Neuron (in vitro differentiated cells): Measurements from ENCODE around the gene TMEM79.

Experiments
- H2AFZ ChIP-seq: one replicate; pipeline ENCODE4 v1.6.1; 2013; ENCODE audit warnings: low read depth, mild to moderate bottlenecking, inconsistent platforms, low read length, moderate library complexity
- H3K27me3 ChIP-seq: one replicate; pipeline ENCODE4 v1.6.1; 2013; ENCODE audit warnings: low read length; ENCODE audit not compliant: insufficient read depth
- H3K36me3 ChIP-seq: one replicate; pipeline ENCODE4 v1.6.1; 2013; ENCODE audit warnings: low read length; ENCODE audit not compliant: insufficient read depth
- H3K4me1 ChIP-seq: one replicate; pipeline ENCODE4 v1.6.1; 2013; ENCODE audit warnings: low read length; ENCODE audit not compliant: insufficient read depth
- H3K4me3 ChIP-seq: 2 replicates; pipeline ENCODE4 v1.5.1; 2013; ENCODE audit warnings: mild to moderate bottlenecking, low read length, moderate library complexity
- H3K9me3 ChIP-seq: one replicate; pipeline ENCODE4 v1.6.1; 2013; ENCODE audit warnings: low read length

The TMEM79 gene

DNA sequence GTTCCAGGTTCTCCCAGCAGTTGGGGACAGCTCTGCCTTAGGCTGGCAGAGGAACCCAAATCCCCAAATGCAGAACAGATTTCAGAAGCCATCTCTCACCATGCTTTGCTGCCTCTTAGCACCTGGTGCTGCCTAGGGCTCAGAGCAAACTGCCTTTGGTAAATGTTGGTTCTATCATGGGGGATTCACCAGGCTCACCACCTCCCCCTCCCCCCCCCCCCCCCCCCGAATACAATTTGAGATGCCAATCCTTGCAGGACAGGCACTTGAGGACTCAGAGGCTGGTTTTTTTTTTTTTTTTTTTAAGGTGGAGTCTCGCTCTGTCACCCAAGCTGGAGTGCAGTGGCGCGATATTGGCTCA lies 35.8 kb upstream of the TMEM79 start:
- H3K4me1 ChIP-seq: no peaks in the 10 kb centered on the region
- no peak overlapping the region for H2AFZ ChIP-seq
- H3K27me3 ChIP-seq: no peaks in the 10 kb centered on the region
- H3K9me3 ChIP-seq: no peaks in the 10 kb centered on the region
- no peak overlapping the region for H3K4me3 ChIP-seq
- H3K36me3 ChIP-seq: peaks cover 42% of the 10 kb centered on the region

DNA sequence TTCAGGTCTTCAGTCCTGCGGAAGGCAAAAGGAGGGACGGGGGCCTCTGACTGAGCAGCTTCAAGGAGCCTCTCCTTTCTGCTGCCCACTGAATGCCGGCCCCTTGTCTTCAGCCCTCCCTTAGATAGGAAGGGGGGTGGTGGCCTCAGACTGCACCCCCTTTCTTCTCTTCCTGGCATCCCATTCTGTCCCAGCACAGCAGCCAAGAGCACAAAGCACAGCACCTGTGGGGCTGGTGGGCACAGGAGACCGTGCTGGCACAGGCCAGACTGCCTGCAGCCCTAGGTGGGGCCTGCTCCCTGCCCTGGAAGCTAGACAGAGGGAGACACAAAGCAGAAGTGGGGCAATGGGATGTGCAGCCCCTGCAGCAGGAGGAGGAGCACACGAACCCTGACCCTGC lies 34.5 kb upstream of the TMEM79 start:
- Histone ChIP-seq H2AFZ (no peak overlapping the region), H3K36me3 (peaks cover 54% of the 10 kb centered on the region), H3K27me3 (no peaks in the 10 kb centered on the region), H3K9me3 (no peaks in the 10 kb centered on the region), H3K4me3 (no peak overlapping the region), H3K4me1 (no peaks in the 10 kb centered on the region)

DNA sequence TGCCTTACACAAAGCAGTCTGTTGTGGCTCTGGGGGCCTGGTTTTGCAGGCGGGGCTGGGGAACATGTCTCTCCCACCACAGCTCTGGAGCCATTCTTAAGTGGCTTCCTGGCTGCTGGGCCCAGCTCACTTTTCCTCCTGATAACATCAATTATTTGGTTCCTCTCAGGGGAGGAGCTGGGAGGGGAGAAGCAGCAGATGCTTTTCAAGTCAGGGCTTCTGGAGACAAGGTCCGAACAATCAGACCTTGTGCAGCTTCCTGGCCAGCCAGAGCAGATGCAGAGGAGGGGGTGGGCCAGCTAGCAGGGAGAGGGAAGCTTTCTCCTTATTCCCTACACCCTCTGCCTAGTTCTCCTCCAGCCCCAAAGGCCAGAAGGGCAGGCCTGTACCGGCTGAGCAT lies 32.6 kb upstream of the TMEM79 start:
- no peak overlapping the region for H2AFZ ChIP-seq
- H3K36me3 ChIP-seq: peaks cover 63% of the 10 kb centered on the region
- no peaks in the 10 kb centered on the region for H3K9me3 ChIP-seq
- no peaks in the 10 kb centered on the region for H3K27me3 ChIP-seq
- H3K4me1 ChIP-seq: no peaks in the 10 kb centered on the region
- no peak overlapping the region for H3K4me3 ChIP-seq

DNA sequence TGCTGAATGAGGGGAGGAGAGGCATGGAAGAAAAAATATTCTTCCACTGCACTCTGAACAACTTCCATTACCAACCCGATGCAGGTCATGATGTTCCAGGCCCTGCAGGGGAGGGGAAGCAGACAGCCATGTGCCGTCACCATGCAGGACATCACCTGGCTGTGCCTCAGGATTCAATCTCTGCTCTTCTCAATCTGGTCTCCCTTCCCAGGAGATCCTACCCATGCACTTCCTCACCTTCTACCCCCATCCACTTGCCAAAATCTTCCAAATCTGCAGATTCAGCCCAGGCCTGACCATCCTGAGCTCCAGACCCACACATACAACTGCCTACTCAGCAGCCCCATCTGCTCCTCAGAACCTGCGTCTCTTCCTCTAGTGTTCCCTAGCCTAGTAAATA lies 30.5 kb upstream of the TMEM79 start:
- no peak overlapping the region for H3K4me3 ChIP-seq
- peaks cover 77% of the 10 kb centered on the region for H3K36me3 ChIP-seq
- no peak overlapping the region for H2AFZ ChIP-seq
- no peaks in the 10 kb centered on the region for H3K9me3 ChIP-seq
- H3K4me1 ChIP-seq: no peaks in the 10 kb centered on the region
- H3K27me3 ChIP-seq: no peaks in the 10 kb centered on the region

DNA sequence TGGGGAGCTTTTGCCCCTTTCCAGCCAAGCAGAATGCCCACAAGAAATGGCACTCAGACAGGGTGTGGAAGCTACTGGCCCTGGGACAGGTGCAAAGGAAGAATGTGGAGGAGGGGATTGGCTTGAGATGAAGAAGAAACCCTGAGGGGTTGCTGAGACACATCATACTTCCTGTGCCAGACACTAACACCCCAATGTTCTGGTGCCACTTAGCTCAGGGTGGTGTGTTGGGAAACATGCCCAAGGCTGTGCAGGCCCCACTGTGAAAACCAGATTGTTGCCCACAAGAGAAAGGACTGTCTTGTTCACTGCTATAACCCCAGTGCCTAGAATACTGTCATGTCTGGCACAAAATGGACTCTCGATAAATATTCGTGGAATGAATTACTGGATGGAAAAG lies 26.4 kb upstream of the TMEM79 start:
- H3K27me3 ChIP-seq: no peaks in the 10 kb centered on the region
- H3K36me3 ChIP-seq: peaks cover 76% of the 10 kb centered on the region
- H2AFZ ChIP-seq: no peak overlapping the region
- H3K4me3 ChIP-seq: no peak overlapping the region
- no peaks in the 10 kb centered on the region for H3K4me1 ChIP-seq
- no peaks in the 10 kb centered on the region for H3K9me3 ChIP-seq

DNA sequence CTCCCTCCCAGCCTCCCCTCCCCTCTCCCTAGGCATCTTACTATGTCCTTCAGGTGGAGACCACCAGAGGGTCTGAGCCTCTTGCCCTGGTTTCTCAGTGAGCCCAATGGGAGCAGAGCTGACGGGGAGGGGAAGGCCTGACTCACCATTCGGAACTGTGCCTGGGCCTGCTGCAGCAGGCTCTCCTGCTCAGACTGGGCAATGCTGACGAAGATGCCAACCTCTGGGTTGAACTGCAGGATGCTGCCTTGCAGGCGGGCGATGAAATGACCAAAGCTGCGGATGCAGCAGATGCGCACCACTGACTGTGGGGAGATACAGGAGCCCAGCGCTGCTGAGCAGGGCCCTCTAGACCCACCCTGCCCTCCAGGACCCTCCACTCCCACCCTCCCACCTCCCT lies 25.3 kb upstream of the TMEM79 start:
- H3K4me1 ChIP-seq: no peaks in the 10 kb centered on the region
- H3K9me3 ChIP-seq: no peaks in the 10 kb centered on the region
- H3K4me3 ChIP-seq: no peak overlapping the region
- no peaks in the 10 kb centered on the region for H3K27me3 ChIP-seq
- peaks cover 76% of the 10 kb centered on the region for H3K36me3 ChIP-seq
- H2AFZ ChIP-seq: no peak overlapping the region

DNA sequence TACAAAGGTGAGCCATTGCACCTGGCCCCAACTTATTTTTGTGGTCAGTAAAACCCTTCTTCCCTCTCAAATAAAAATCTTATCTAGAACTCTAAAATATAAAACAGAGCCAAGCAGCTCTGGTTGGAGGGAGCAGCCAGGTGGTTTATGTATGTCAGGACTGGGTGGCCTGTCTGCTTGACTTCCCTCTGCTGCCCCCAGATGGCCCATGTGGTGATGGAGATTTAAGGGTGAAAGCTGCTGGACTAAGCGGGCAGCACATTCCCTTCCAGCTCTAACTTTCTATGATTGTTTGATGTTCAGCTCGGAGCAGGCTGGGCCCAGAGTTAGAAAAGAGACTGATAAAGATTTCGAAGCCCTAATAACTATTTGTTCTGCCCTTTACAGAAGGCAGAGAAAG lies 24.3 kb upstream of the TMEM79 start:
- no peaks in the 10 kb centered on the region for H3K27me3 ChIP-seq
- H3K36me3 ChIP-seq: peaks cover 77% of the 10 kb centered on the region
- H3K9me3 ChIP-seq: no peaks in the 10 kb centered on the region
- no peak overlapping the region for H2AFZ ChIP-seq
- H3K4me1 ChIP-seq: no peaks in the 10 kb centered on the region
- no peak overlapping the region for H3K4me3 ChIP-seq

DNA sequence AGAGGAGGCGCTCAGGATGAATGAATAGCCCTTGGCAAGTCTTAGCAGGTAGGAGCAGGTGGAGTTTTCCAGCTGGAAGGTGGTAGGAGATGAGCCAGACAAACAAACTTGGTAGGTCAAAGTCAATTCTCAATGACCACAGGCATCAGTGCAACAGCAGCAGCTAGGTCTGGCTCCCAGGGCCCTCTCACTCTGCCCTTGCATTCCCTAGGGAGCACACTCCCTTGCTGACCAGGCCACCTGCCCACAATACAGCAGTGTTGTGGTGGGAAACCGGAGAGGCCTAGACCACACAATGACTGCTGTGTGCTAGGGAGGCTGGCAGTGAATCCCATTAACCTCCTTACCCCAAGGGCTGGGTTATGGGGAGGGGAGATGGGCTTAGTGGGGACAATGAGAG lies 23.2 kb upstream of the TMEM79 start:
- no peaks in the 10 kb centered on the region for H3K27me3 ChIP-seq
- H3K9me3 ChIP-seq: no peaks in the 10 kb centered on the region
- no peak overlapping the region for H2AFZ ChIP-seq
- H3K4me1 ChIP-seq: no peaks in the 10 kb centered on the region
- H3K4me3 ChIP-seq: no peak overlapping the region
- H3K36me3 ChIP-seq: peaks cover 85% of the 10 kb centered on the region

DNA sequence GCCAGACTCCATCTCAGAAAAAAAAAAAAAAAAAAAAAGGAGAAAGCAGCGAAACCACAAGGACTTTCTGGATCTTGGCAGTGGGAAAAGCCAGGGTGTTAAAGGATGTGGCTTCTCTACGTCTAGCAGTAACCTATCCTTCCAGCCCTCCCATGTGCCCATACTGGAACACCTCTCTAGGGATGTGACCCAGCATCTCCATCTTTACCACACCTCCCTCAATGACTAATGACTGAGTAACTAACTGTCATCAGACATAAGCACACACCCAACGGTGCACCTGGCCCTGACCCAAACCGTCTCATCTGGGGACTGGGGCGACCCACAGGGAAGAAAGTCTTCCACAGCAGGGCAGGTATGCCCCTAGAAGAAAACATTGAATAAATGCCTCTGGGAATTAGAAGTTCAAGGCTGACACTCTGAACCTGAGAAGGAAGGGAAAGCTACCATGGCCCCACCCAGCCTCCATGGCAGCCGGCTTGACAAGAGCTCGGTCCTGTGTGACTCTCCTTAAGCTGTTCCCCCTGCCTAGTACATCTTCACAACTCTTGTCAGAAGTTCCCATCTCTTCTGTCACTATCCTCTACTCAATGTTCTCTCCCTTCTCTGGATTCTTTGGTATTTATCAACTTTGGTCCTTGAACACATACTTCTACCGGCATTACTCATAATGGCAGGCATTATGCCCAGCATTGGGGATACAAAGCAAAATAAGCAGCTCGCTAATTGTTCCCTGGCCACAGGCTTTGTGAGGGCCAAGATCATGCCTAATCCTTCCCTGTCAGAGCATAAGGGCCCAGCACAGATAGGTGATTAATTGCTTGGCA lies 21.5 kb upstream of the TMEM79 start:
- Histone ChIP-seq H3K4me3 (no peak overlapping the region), H3K9me3 (no peaks in the 10 kb centered on the region), H3K36me3 (peaks cover 88% of the 10 kb centered on the region), H2AFZ (no peak overlapping the region), H3K27me3 (no peaks in the 10 kb centered on the region), H3K4me1 (no peaks in the 10 kb centered on the region)

DNA sequence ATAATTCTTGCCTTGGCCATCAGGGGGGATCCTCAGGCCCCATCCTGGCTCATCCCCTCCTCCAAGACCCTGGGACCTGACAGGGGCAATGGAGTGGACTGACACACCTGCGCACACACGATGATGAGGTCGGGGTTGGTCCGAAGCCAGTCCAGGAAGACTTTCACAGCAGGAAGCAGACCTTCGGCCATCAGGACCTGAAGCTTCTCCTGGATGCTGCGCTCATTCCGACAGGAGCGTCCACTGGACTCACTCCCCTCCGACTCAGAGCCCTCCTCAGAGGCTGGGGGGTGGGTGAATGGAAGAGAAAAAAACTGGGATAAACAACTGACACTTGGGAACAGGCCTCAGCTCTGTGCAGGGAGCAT lies 20.9 kb upstream of the TMEM79 start:
- Histone ChIP-seq H3K9me3 (no peaks in the 10 kb centered on the region), H3K4me1 (no peaks in the 10 kb centered on the region), H3K4me3 (no peak overlapping the region), H3K27me3 (no peaks in the 10 kb centered on the region), H3K36me3 (peaks cover 88% of the 10 kb centered on the region), H2AFZ (no peak overlapping the region)

DNA sequence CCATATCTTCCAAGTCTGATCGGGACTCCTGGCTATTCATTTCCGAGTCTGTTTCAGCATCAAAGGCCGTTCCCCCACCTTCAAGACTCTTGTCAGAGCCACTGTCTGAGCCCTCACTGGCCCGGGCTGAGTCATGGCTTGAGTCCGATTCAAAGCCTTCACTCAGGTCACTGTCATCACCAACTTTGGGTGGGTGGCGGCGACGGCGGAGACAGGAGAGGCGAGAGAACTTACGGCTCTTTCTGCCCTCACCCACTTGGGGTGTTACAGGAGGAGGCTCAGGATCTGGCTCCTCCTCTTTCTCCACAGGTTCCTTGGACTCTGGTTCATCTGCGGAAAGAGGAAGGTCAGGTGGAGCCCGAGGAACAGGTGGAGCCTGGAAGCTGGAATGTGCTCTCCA lies 18.1 kb upstream of the TMEM79 start:
- Histone ChIP-seq H3K4me3 (no peak overlapping the region), H3K4me1 (no peaks in the 10 kb centered on the region), H3K36me3 (peaks cover 78% of the 10 kb centered on the region), H3K9me3 (no peaks in the 10 kb centered on the region), H2AFZ (no peak overlapping the region), H3K27me3 (no peaks in the 10 kb centered on the region)

DNA sequence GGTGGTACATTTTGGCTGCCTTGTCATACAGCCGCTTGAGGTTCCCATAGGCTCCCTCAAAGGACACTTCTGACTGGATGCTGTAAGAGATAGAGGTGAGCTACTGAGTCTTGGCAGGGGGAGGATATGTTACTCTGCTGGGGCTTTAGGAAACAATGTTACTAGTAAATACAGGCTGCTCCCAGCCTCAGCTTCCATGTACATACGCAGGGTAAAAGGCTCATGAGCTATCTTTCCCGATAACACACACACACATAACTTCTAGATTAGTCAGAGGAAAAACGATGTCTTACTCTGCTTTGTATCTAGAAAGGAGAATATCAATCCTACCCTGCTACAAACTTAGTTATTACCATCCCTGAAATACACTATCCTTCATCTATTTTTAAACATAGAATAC lies 15.8 kb upstream of the TMEM79 start:
- no peaks in the 10 kb centered on the region for H3K9me3 ChIP-seq
- no peaks in the 10 kb centered on the region for H3K4me1 ChIP-seq
- H3K27me3 ChIP-seq: no peaks in the 10 kb centered on the region
- no peak overlapping the region for H2AFZ ChIP-seq
- H3K36me3 ChIP-seq: peaks cover 84% of the 10 kb centered on the region
- H3K4me3 ChIP-seq: no peak overlapping the region

DNA sequence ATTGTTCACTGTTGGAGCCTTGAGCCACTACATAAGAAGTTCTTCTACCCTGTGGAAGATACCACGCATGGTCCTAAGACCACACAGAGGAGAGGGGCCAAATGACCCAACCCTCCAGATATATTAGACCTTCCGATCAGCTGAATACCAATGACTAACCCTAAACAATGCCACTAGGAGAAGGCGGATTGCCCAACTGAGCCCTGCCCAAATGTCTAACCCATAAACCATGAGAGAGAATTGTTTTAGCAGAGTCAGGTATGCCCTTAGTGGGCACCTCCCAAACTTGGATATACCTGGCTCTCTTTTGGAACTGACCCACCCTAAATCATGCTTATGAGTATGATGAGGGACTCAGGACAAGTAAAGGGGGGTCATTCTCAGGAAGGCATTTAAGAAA lies 13.8 kb upstream of the TMEM79 start:
- H3K4me3 ChIP-seq: no peak overlapping the region
- no peaks in the 10 kb centered on the region for H3K27me3 ChIP-seq
- no peak overlapping the region for H2AFZ ChIP-seq
- H3K9me3 ChIP-seq: no peaks in the 10 kb centered on the region
- H3K36me3 ChIP-seq: peaks cover 85% of the 10 kb centered on the region
- H3K4me1 ChIP-seq: no peaks in the 10 kb centered on the region

DNA sequence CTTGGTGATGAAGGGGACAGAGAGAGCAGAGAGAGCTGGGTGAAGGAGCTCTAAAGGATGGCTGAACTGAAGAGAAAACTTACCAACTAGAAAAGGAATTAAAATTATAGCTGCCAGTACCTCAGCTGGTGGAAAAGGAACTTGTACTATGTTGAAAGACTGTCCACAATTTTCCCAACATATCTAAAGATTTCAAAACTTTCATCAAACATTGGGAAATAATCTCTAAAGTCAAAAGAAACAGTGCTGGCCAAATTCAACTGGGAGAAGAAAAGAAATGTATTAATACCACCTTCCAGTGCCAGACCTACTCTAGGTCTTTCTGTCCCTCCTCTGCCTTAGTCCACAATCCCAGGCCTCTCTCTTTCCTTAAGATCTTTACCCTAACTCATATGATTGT lies 7.6 kb upstream of the TMEM79 start:
- peaks cover 7% of the 10 kb centered on the region for H3K4me1 ChIP-seq
- no peak overlapping the region for H2AFZ ChIP-seq
- H3K36me3 ChIP-seq: peaks cover 76% of the 10 kb centered on the region
- H3K27me3 ChIP-seq: no peaks in the 10 kb centered on the region
- H3K4me3 ChIP-seq: no peak overlapping the region
- no peaks in the 10 kb centered on the region for H3K9me3 ChIP-seq
